Neuronal stem cell (in vitro differentiated cells): ENCODE results near the gene SPRY1.

Source experiments
- DNase-seq: peaks from one replicate; pipeline ENCODE4 v3.0.0-alpha.2; 2013; ENCODE audit warnings: low spot score
- H2AFZ ChIP-seq: one replicate; pipeline ENCODE4 v1.6.1; 2013; ENCODE audit warnings: mild to moderate bottlenecking, low read length, inconsistent platforms
- H2AK5ac ChIP-seq: 2 replicates; pipeline ENCODE4 v1.6.1; 2013; ENCODE audit warnings: low read depth, mild to moderate bottlenecking, inconsistent platforms, low read length, moderate library complexity, mixed read lengths
- H2BK120ac ChIP-seq: 2 replicates; pipeline ENCODE4 v1.6.1; 2013; ENCODE audit warnings: low read depth, mild to moderate bottlenecking, inconsistent platforms, low read length, moderate library complexity, mixed read lengths
- H2BK12ac ChIP-seq: one replicate; pipeline ENCODE4 v1.6.1; 2013; ENCODE audit warnings: low read length, inconsistent platforms
- H2BK15ac ChIP-seq: 2 replicates; pipeline ENCODE4 v1.6.1; 2013; ENCODE audit warnings: mild to moderate bottlenecking, low read length, inconsistent platforms, mixed read lengths
- H2BK5ac ChIP-seq: one replicate; pipeline ENCODE4 v1.6.1; 2013; ENCODE audit warnings: inconsistent platforms, mild to moderate bottlenecking, low read length, moderate library complexity
- H3K14ac ChIP-seq: one replicate; pipeline ENCODE4 v1.6.1; 2013; ENCODE audit warnings: low read length, inconsistent platforms
- H3K18ac ChIP-seq: 2 replicates; pipeline ENCODE4 v1.6.1; 2013; ENCODE audit warnings: low read length, inconsistent platforms
- H3K23ac ChIP-seq: 2 replicates; pipeline ENCODE4 v1.6.1; 2013; ENCODE audit warnings: low read depth, mild to moderate bottlenecking, mixed read lengths, low read length, inconsistent platforms; ENCODE audit not compliant: poor library complexity
- H3K27ac ChIP-seq: replicated peaks from 3 replicates; pipeline ENCODE4 v1.5.1; 2013; ENCODE audit warnings: low read length, inconsistent platforms
- H3K27me3 ChIP-seq, 3 experiments: 2 replicates each; pipeline ENCODE4 v1.6.1; 2013; ENCODE audit warnings: low read length in 3 of 3, mild to moderate bottlenecking in 2 of 3, inconsistent platforms in 1 of 3, low read depth in 1 of 3, mixed read lengths in 1 of 3, moderate library complexity in 1 of 3; ENCODE audit not compliant: control insufficient read depth in 3 of 3, insufficient read depth in 3 of 3
- H3K36me3 ChIP-seq, 2 donors: replicated peaks in 1 of 2; 2 replicates each; pipeline ENCODE4 v1.6.1; 2013; ENCODE audit warnings: low read length in 2 of 2; ENCODE audit not compliant: control insufficient read depth in 2 of 2, insufficient read depth in 2 of 2
- H3K4ac ChIP-seq: 2 replicates; pipeline ENCODE4 v1.6.1; 2013; ENCODE audit warnings: inconsistent platforms, mild to moderate bottlenecking, low read length, moderate library complexity
- H3K4me1 ChIP-seq, 2 donors: 1 replicate in 1 of 2; 2 replicates in 1 of 2; pipeline ENCODE4 v1.6.1; 2013; ENCODE audit warnings: low read length in 2 of 2, low read depth in 1 of 2; ENCODE audit not compliant: control insufficient read depth in 2 of 2, insufficient read depth in 1 of 2
- H3K4me2 ChIP-seq: one replicate; pipeline ENCODE4 v1.6.1; 2013; ENCODE audit warnings: mild to moderate bottlenecking, low read length, inconsistent platforms; ENCODE audit not compliant: insufficient read depth, poor library complexity, severe bottlenecking
- H3K4me3 ChIP-seq, 2 donors: 2 replicates each; pipeline ENCODE4 v1.5.1; 2013; ENCODE audit warnings: low read length in 2 of 2, mild to moderate bottlenecking in 2 of 2, inconsistent platforms in 1 of 2, moderate library complexity in 1 of 2
- H3K79me1 ChIP-seq: one replicate; pipeline ENCODE4 v1.6.1; 2013; ENCODE audit warnings: low read depth, mild to moderate bottlenecking, inconsistent platforms, low read length, moderate library complexity
- H3K9ac ChIP-seq: one replicate; pipeline ENCODE4 v1.6.1; 2013; ENCODE audit warnings: mild to moderate bottlenecking, low read depth, low read length, inconsistent platforms; ENCODE audit not compliant: poor library complexity
- H3K9me3 ChIP-seq, 2 donors: replicated peaks in 1 of 2; 2 replicates each; pipeline versions ENCODE3 to v1.6.1; 2013; ENCODE audit warnings: low read length in 2 of 2, mild to moderate bottlenecking in 2 of 2, inconsistent platforms in 1 of 2, low read depth in 1 of 2, mixed read lengths in 1 of 2, moderate library complexity in 1 of 2; ENCODE audit not compliant: control insufficient read depth in 2 of 2, insufficient read depth in 1 of 2
- H4K8ac ChIP-seq: one replicate; pipeline ENCODE4 v1.6.1; 2013; ENCODE audit warnings: low read depth, mild to moderate bottlenecking, inconsistent platforms, low read length, moderate library complexity
- H4K91ac ChIP-seq: one replicate; pipeline ENCODE4 v1.6.1; 2013; ENCODE audit warnings: low read length, low read depth, mild to moderate bottlenecking, inconsistent platforms; ENCODE audit not compliant: poor library complexity
- WGBS, 2 donors: extraction: QIAGEN DNeasy Blood & Tissue Kit; methylation state at CpG; one replicate each; pipeline ENCODE4 v1.1.7; 2013; ENCODE audit warnings: missing lambda C conversion rate in 2 of 2, mixed read lengths in 1 of 2; ENCODE audit not compliant: insufficient read length in 2 of 2, insufficient replicate concordance in 1 of 2; ENCODE audit errors: extremely low coverage in 2 of 2; 5-methylcytosine and 5-hydroxymethylcytosine counted together

The SPRY1 gene

DNA sequence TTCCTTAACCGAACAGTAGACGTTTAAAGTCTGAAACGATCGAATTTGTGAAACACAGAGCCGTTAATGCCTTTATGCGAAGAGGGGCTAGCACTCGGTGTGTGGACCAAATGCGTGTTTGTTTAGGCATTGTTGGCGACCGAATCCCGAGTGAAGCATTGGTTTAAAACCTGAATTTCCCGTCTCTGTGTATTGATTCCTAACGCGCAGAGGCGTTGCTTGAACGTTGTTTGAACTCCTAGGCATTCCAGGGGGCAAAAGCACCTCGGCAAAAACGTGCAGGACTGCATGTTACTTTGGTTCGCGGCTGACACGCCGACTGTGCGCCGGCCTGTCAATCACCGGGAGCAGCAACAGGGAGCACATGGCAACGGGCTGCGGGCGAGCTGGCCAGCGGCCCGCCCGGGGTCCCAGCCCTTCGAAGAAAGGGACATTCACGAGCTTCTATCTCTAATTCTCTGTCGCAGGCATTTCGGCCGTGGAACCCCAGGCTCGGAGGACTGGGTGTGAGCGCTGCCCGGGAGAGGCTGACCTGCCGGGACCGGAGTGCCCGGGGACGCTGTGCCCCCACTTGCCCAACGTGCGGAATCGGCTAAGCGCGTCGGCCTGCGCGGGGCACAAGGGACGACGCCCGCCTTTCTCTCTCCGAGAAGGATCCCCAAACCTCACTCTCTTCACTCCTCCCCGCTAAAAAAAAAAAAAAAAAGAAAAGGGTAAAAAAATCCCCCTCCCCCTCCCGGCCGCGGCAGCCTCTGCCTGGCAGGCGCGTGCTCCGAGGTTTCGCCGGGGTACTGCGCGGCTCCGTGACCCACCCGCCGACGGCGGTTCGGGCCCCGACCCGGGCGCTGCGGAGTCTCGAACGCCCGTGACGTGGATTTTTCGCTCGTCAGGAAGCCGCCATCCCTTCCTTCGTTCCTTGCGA, 810 bp downstream of the SPRY1 start:
- Histone ChIP-seq H3K23ac (peak overlapping the region; percentile 75), H2BK15ac (peak overlapping the region; percentile 0), H2BK120ac (no peak overlapping the region), H4K8ac (no peak overlapping the region), H3K27ac (peak overlapping the region; percentile 72), H4K91ac (no peak overlapping the region), H2BK5ac (peak overlapping the region; percentile 90), H2BK12ac (no peak overlapping the region), H3K9me3 (no peaks in the 10 kb centered on the region), H3K4me3 (peak overlapping the region; percentile 81), H2AFZ (peak overlapping the region; percentile 43), H3K79me1 (no peaks in the 10 kb centered on the region), H2AK5ac (peak overlapping the region; percentile 93), H3K14ac (peak overlapping the region; percentile 84), H3K4ac (no peak overlapping the region), H3K36me3 (peaks cover 9 to 52% of the 10 kb centered on the region in 2 donors), H3K9ac (peak overlapping the region; percentile 94), H3K27me3 (no peaks in the 10 kb centered on the region), H3K4me1 (peaks cover 8 to 12% of the 10 kb centered on the region in 2 donors), H3K4me2 (peak overlapping the region; percentile 67), H3K18ac (peak overlapping the region; percentile 99)
- DNase-seq, result peak; percentile 71
- no CpG with 5 or more reads among the region's 85 CpGs for WGBS, 2 donors

DNA sequence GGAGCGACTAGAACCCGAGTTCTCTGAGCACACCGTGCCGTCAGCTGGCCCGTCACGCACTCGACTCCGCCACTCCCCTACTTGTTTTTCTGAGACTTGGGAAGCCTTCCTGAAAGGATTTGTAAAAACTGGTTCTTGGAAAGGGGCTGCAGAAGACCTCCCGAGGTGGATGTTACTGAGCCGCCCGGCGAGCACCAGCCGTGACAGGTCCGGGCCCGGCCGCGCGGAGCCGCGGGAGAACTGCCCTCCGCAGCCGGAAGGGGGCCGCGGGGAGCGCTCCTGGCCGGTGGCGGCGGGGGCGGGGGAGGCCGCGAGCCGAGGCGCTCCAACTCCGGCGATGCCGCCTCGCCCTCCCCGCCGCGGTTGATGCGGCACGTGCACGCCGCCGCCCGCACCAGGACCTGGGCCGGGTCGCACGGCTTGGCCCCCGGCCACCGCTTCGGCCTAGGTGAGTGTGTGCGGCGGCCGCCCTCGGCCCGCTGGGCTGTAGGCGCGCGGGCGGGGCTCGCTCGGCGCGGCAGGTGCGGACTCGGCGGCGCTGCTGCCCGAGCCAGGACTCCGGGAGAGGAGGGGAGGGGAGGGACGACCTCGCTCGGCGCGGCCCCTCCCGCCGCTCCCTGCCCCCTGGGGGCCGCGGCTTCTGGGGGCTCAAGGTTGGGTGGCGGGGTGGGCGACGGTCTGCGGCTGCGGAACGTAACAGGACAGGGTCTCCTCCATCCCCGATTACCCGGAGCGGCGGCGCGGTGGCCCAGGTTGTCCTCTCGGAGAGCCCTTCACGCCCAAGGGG, 1.7 kb downstream of the SPRY1 start:
- peak overlapping the region; percentile 51 for H2BK120ac ChIP-seq
- peak overlapping the region; percentile 67 for H3K4me2 ChIP-seq
- H4K8ac ChIP-seq, result no peak overlapping the region
- no CpG with 5 or more reads among the region's 94 CpGs for WGBS, 2 donors
- peak overlapping the region; percentile 90 for H2BK5ac ChIP-seq
- peak overlapping the region; percentile 87 for H3K14ac ChIP-seq
- peak overlapping the region; percentile 59 for H2BK15ac ChIP-seq
- H3K4ac ChIP-seq, result no peak overlapping the region
- H3K4me1 ChIP-seq, result peaks cover 11 to 18% of the 10 kb centered on the region in 2 donors
- H2BK12ac ChIP-seq, result peak overlapping the region; percentile 61
- H3K9me3 ChIP-seq, result no peaks in the 10 kb centered on the region
- peak overlapping the region; percentile 94 for H3K9ac ChIP-seq
- peak overlapping the region; percentile 36 for H3K23ac ChIP-seq
- peak overlapping the region; percentile 72 for H3K27ac ChIP-seq
- peak; percentile 54 for DNase-seq
- H2AK5ac ChIP-seq, result peak overlapping the region; percentile 93
- H3K79me1 ChIP-seq, result no peaks in the 10 kb centered on the region
- no peaks in the 10 kb centered on the region for H3K27me3 ChIP-seq
- H3K18ac ChIP-seq, result peak overlapping the region; percentile 99
- no peak overlapping the region for H4K91ac ChIP-seq
- peak overlapping the region; percentile 38 for H2AFZ ChIP-seq
- peaks cover 12 to 60% of the 10 kb centered on the region in 2 donors for H3K36me3 ChIP-seq
- H3K4me3 ChIP-seq, result peak overlapping the region; percentile 81

DNA sequence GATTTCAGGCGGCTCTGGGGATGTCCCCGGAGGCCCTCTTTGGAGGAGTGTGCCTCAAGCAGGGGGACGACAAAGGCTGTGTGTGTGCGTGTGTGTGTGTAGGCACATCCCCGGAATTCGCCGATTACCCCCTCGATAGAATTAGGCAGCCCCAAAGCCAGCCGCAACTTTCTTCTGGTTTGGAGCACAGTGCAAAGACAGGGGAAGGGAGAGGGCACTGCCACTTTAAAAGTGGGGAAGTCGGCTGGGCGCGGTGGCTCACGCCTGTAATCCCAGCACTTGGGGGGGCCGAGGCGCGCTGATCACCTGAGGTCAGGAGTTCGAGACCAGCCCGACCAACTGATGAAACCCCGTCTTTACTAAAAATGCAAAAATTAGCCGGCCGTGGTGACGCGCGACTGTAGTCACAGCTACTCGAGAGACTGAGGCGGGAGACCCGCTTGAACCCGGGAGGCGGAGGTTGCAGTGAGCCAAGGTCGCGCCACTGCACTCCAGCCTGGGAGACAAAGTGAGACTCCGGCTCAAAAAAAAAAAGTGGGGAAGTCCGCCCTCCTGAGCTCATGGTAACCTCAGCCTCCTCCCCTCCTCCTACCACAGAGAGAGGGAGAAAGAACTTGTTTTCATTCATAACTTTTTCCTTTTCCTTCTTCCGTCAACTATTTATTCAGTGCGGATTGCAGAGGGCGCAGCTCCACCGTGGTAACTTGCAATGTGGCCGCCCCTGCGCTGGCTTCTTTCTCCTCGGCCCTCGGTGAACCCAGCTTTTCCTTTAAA, 2.4 kb downstream of the SPRY1 start:
- Histone ChIP-seq H3K4me3 (peak overlapping the region; percentile 81), H3K9me3 (no peaks in the 10 kb centered on the region), H2AFZ (peak overlapping the region; percentile 38), H2BK5ac (peak overlapping the region; percentile 90), H2AK5ac (peak overlapping the region; percentile 93), H3K36me3 (peaks cover 12 to 68% of the 10 kb centered on the region in 2 donors), H3K9ac (peak overlapping the region; percentile 94), H3K4ac (no peak overlapping the region), H3K27me3 (no peaks in the 10 kb centered on the region), H3K27ac (peak overlapping the region; percentile 73), H2BK12ac (peak overlapping the region; percentile 69), H3K4me1 (peaks cover 11 to 23% of the 10 kb centered on the region in 2 donors), H4K8ac (no peak overlapping the region), H3K23ac (peak overlapping the region; percentile 36), H3K4me2 (peak overlapping the region; percentile 67), H2BK120ac (peak overlapping the region; percentile 51), H3K79me1 (no peaks in the 10 kb centered on the region), H2BK15ac (peak overlapping the region; percentile 59), H4K91ac (no peak overlapping the region), H3K18ac (peak overlapping the region; percentile 99), H3K14ac (peak overlapping the region; percentile 87)
- peak; percentile 48 for DNase-seq
- WGBS, 2 donors, result no CpG with 5 or more reads among the region's 41 CpGs
